HTR-8/SVneo (cell line): ENCODE results near the gene LTV1.
"Not testable (repeated sequence)": the region's sequence is repeated elsewhere in the genome, so short reads cannot be mapped to it uniquely, and the experiment has no call there.

Experiments used
- DNase-seq: peaks from one replicate; pipeline ENCODE4 v3.0.0; 2011; ENCODE audit warnings: low spot score, mixed read lengths; ENCODE audit not compliant: insufficient read length
- FAIRE-seq: peaks from 2 replicates; lab custom pipeline; 2011; peaks lifted over from hg19 to GRCh38; lab: Jason Lieb, UNC

The LTV1 gene

DNA sequence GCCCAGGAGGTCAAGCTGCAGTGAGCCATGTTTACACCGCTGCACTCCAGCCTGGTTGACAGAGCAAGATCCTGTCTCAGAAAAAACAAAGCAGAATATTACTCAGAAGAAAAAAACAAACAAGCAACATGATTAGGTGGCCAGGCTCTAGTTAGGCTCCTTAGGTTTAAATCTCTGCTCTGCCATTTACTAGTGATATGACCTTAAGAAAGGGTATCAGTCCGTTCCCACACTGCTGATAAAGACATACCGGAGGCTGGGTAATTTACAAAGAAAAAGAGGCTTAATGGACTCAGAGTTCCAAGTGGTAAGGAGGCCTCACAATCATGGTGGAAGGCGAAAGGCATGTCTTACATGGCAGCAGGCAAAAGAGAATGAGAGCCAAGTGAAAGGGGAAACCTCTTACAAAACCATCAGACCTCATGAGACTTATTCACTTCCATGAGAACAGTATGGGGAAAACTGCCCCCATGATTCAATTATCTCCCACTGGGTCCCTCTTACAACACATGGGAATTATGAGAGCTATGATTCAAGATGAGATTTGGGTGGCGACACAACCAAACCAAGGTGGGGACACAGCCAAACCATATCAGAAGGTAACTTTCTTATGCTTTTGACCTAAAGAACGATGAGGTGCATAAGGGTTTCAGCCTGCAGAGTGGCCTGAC, 2.4 kb upstream of the LTV1 start:
- DNase-seq, result no peak
- no peak for FAIRE-seq

DNA sequence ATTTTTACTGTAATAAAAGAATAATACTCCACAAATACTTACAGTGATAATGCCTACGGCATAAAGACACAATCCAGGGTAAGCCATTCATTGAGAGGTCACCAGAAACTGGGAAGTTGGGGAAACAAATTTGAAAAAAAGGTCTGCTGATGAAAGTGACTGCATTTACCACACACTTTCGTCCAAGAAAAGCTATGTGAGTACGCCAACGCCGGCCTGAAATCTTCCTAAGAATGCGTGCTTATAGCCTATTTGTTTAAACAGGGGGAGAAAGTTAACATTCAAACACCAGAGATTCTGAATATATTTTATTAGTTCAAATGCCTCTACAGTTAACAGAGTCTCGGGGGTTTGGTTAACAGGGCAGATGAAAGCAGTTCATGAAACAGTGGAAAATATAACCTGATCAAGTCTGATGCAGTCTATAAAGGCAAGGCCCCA, 657 bp upstream of the LTV1 start:
- no peak for FAIRE-seq
- no peak for DNase-seq

GRCh38 chr6:143843677-143843999, 500 bp downstream of the LTV1 start:
- no peak for DNase-seq

DNA sequence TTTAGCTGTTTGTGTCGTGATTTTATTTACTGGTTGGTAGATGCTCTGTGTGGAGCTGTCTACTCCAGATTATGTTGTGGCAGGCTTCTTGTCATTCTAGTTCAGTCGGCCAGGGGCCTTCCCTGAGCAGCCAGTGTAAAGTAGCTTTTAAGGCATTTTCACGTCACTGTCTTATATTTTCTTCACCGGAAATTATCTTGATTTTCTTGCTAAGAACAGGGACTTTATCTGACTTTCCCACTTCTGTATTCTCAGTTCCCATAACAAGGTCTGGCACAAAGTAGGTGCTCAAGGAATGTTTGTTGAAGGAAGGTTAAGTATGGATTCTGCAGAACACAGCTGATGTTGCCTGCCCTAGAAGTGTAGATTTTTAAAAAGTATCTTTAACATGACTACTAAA, 868 bp downstream of the LTV1 start:
- DNase-seq (no peak), FAIRE-seq (no peak)

More at GRCh38 chr6:143843677-143843999, 500 bp downstream of the LTV1 start:
- no peak for FAIRE-seq

- no peak for FAIRE-seq
Measured at GRCh38 chr6:143845033-143845432, 1.9 kb downstream of the LTV1 start.

GRCh38 chr6:143851706-143852105, 8.6 kb downstream of the LTV1 start:
- DNase-seq, FAIRE-seq: not testable (repeated sequence)

More at GRCh38 chr6:143845033-143845432, 1.9 kb downstream of the LTV1 start:
- no peak for DNase-seq

DNA sequence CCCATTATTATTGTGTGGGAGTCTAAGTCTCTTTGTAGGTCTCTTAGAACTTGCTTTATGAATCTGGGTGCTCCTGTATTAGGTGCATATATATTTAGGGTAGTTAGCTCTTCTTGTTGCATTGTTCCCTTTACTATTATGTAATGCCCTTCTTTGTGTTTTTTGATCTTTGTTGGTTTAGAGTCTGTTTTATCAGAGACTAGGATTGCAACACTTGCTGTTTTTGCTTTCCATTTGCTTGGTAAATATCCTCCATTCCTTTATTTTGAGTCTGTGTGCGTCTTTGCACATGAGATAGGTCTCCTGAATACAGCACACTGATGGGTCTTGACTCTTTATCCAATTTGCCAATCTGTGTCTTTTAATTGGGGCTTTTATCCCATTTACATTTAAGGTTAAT, 11.9 kb downstream of the LTV1 start:
- FAIRE-seq, DNase-seq: not testable (repeated sequence)

DNA sequence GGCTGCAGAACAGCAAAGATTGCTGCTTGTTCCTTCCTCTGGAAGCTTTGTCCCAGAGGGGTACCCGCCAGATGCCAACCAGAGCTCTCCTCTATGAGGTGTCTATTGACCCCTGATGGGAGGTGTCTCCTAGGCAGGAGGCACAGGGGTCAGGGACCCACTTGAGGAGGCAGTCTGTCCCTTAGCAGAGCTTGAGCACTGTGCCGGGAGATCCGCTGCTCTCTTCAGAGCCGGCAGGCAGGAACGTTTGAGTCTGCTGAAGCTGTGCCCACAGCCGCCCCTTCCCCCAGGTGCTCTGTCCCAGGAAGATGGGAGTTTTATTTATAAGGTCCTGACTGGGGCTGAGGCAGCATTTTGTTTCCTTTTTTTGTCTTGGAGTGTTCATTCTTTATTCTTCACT, 13.6 kb downstream of the LTV1 start:
- not testable (repeated sequence) for FAIRE-seq

GRCh38 chr6:143857651-143858050, 14.5 kb downstream of the LTV1 start:
- no peak for DNase-seq
- no peak for FAIRE-seq

More for the DNA sequence above, 13.6 kb downstream of the LTV1 start:
- not testable (repeated sequence) for DNase-seq

- FAIRE-seq (no peak), DNase-seq (no peak)
Measured at GRCh38 chr6:143859891-143860660, 16.9 kb downstream of the LTV1 start.

GRCh38 chr6:143863771-143864170, 20.6 kb downstream of the LTV1 start:
- DNase-seq, result no peak
- no peak for FAIRE-seq

GRCh38 chr6:143864234-143864633, 21.1 kb downstream of the LTV1 start, which contains the start of gene ZC2HC1B:
ZC2HC1B (plus strand) TSS chr6:143864474; CDS start chr6:143864540, 66 bp downstream.
- DNase-seq (no peak), FAIRE-seq (no peak)

GRCh38 chr6:143867236-143867635, 24.1 kb downstream of the LTV1 start:
- no peak for FAIRE-seq
- no peak for DNase-seq

DNA sequence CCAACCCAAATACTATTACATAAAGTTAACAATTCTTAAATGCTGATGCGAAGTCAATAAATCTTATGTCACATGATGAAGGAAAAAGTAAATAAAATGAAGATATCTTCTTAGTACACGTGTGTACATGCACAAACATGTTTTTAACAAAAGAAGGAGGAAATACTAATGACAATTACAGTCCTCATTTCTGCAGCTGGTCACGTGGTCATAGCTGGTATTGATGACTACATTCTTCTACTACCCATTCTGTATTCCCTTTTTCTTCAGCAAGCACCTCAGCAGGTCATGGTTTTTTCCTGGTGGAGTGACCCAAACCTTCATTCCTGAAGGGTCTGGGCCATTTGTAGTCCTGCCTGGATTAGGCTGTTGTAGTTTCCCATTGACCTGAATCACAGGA, 25.7 kb downstream of the LTV1 start:
- DNase-seq, FAIRE-seq: not testable (repeated sequence)

DNA sequence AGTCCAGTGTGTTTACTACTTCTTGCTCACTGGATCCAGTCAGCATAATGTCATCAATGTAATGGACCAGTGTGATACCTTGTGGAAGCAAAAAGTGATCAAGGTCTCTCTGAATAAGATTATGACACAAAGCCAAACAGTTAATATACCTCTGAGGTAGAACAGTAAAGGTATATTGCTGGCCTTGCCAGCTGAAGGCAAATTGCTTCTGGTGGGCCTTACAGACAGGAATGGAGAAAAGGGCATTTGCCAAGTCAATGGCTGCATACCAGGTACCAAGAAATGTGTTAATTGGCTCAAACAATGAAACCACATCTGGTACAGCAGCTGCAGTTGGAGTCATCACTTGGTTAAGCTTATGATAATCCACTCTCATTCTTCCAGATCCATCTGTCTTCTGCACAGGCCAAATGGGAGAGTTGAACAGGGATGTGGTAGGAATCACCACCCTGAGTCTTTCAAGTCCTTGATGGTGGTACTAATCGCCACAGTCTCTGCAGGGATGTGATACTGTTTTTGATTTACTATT, 28.1 kb downstream of the LTV1 start:
- not testable (repeated sequence) for DNase-seq, FAIRE-seq

- no peak for FAIRE-seq
Measured at GRCh38 chr6:143872201-143872600, 29.1 kb downstream of the LTV1 start.

GRCh38 chr6:143873600-143873999, 30.5 kb downstream of the LTV1 start:
- not testable (repeated sequence) for DNase-seq, FAIRE-seq

More at GRCh38 chr6:143872201-143872600, 29.1 kb downstream of the LTV1 start:
- no peak for DNase-seq

GRCh38 chr6:143874503-143874902, 31.4 kb downstream of the LTV1 start:
- not testable (repeated sequence) for DNase-seq, FAIRE-seq

DNA sequence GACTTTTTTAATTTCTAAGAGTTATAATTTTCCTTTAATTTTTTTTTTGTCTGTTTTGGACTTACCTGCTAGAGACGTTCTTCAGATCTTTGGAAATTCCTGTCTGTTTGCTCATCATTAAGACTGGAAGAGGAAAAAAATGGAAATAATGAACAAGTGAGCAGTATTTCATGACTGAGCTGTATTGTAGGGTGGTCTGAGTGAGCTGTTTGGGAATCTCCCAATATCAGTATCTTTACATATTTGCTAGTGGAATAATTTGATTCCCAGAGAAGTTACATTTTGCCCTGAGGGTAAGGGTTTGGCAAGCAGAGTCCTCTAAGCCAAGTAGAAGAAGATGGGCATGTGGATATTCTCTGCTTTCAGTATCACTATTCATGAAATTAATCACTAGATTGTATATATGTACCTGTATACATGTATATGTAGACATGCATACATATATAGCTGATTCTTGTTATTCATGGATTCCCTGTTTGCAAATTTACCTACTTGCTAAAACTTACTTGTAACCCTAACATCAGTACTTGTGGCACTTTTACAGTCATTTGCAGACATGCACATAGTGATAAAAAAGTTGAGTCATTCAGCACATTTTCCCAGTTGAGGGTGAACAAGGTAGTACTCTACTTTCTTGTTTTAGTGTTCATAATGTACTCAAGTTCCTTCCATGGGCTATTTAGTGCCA, 34.6 kb downstream of the LTV1 start:
- DNase-seq (no peak), FAIRE-seq (no peak)

- FAIRE-seq, result no peak
- no peak for DNase-seq
Measured at GRCh38 chr6:143878272-143878760, 35.2 kb downstream of the LTV1 start.
